ENCODE results near the gene GALC.

The GALC gene

GRCh38 chr14:88005978-88006851 lies 13.2 kb upstream of the GALC start:
- DNase-seq: peak; percentile 42

- DNase-seq: no peak
Measured at GRCh38 chr14:88005050-88005481, 12.1 kb upstream of the GALC start, which contains the start of gene GPR65. Gene GPR65, plus strand, starts transcription at chr14:88005135. Its CDS starts 5,713 bp downstream, at chr14:88010848.

GRCh38 chr14:88004506-88005036 lies 11.6 kb upstream of the GALC start:
- DNase-seq: no peak

GRCh38 chr14:88003425-88003824 lies 10.4 kb upstream of the GALC start:
- no peak for DNase-seq

GRCh38 chr14:88002421-88003075 lies 9.6 kb upstream of the GALC start:
- DNase-seq: no peak

- DNase-seq: no peak
Measured at GRCh38 chr14:87999277-87999676, 6.3 kb upstream of the GALC start.

GRCh38 chr14:87998482-87998881 lies 5.5 kb upstream of the GALC start:
- no peak for DNase-seq

- DNase-seq: no peak
Measured at GRCh38 chr14:87996291-87996592, 3.3 kb upstream of the GALC start.

- DNase-seq: no peak
Measured at GRCh38 chr14:87995500-87996290, 2.7 kb upstream of the GALC start.

GRCh38 chr14:87994974-87995373 lies 2.0 kb upstream of the GALC start:
- DNase-seq: no peak

- DNase-seq: no peak
Measured at GRCh38 chr14:87992346-87992717, 650 bp downstream of the GALC start.

GRCh38 chr14:87990682-87991081 lies 2.3 kb downstream of the GALC start:
- no peak for DNase-seq

- DNase-seq: no peak
Measured at GRCh38 chr14:87989956-87990299, 3.1 kb downstream of the GALC start.

GRCh38 chr14:87989221-87989955 lies 3.6 kb downstream of the GALC start:
- DNase-seq: no peak

GRCh38 chr14:87979689-87980088 lies 13.3 kb downstream of the GALC start:
- DNase-seq: no peak

GRCh38 chr14:87975636-87976035 lies 17.3 kb downstream of the GALC start:
- no peak for DNase-seq

- DNase-seq: no peak
Measured at GRCh38 chr14:87971010-87971409, 22.0 kb downstream of the GALC start.

- DNase-seq: no peak
Measured at GRCh38 chr14:87967496-87967895, 25.5 kb downstream of the GALC start.

- no peak for DNase-seq
Measured at GRCh38 chr14:87966816-87967215, 26.2 kb downstream of the GALC start.

GRCh38 chr14:87961246-87961645 lies 31.7 kb downstream of the GALC start:
- DNase-seq: no peak

GRCh38 chr14:87960013-87960787 lies 32.8 kb downstream of the GALC start:
- no peak for DNase-seq

- DNase-seq: no peak
Measured at GRCh38 chr14:87955501-87955900, 37.5 kb downstream of the GALC start.
